Mesothelial cell of epicardium (in vitro differentiated cells): Measurements from ENCODE around the gene XDH. TPM values are rescaled to one million over a fixed set of nuclear protein-coding genes. Genes with fewer than 3 reads are reported as not detected.

Experiments used
- DNase-seq, 2 experiments: peaks; one replicate each; pipeline ENCODE4 v3.0.0; 2021; ENCODE audit warnings: low spot score in 2 of 2; ENCODE audit not compliant: unreplicated experiment in 2 of 2
- H3K27ac Mint-ChIP-seq: 2 replicates; pipeline ENCODE4 v1.8.0; 2021; ENCODE audit warnings: mixed read lengths
- H3K27me3 Mint-ChIP-seq: 2 replicates; pipeline ENCODE4 v1.8.0; 2021; ENCODE audit warnings: low read depth, mixed read lengths
- H3K36me3 Mint-ChIP-seq: 2 replicates; pipeline ENCODE4 v1.8.0; 2021; ENCODE audit warnings: mixed read lengths
- H3K4me1 Mint-ChIP-seq: 2 replicates; pipeline ENCODE4 v1.8.0; 2021; ENCODE audit warnings: mixed read lengths
- H3K4me3 Mint-ChIP-seq: 2 replicates; pipeline ENCODE4 v1.8.0; 2021; ENCODE audit warnings: mild to moderate bottlenecking, moderate library complexity, mixed read lengths
- H3K9me3 Mint-ChIP-seq: 2 replicates; pipeline ENCODE4 v1.8.0; 2021; ENCODE audit warnings: mixed read lengths
- CTCF ChIP-seq: fragments of 200-600 bp; sonication (generic); IDR thresholded peaks from one replicate; pipeline ENCODE4 v1.5.0; 2021; ENCODE audit warnings: antibody characterized with exemption; ENCODE audit not compliant: unreplicated experiment
- total RNA-seq: library from RNA; stranded (reverse); gene quantifications from 3 replicates; pipeline ENCODE4 v1.2.1, GENCODE V29; 2021

XDH gene
- total RNA-seq, 1 donor from 2014 or later = 3.9 TPM

- H3K36me3 Mint-ChIP-seq = no peaks in the 10 kb centered on the region
- DNase-seq = no peak
- H3K27me3 Mint-ChIP-seq = no peaks in the 10 kb centered on the region
- H3K9me3 Mint-ChIP-seq = no peaks in the 10 kb centered on the region
- no peak overlapping the region for H3K27ac Mint-ChIP-seq
- no peak for TF ChIP-seq CTCF
- H3K4me1 Mint-ChIP-seq = no peaks in the 10 kb centered on the region
- no peak overlapping the region for H3K4me3 Mint-ChIP-seq
Measured at GRCh38 chr2:31434911-31435310, 20.4 kb upstream of the XDH start.

- Mint-ChIP-seq H3K9me3 (no peaks in the 10 kb centered on the region), H3K4me1 (no peaks in the 10 kb centered on the region), H3K27me3 (peaks cover 3% of the 10 kb centered on the region)
Measured at GRCh38 chr2:31433541-31433940, 19.0 kb upstream of the XDH start.

DNA sequence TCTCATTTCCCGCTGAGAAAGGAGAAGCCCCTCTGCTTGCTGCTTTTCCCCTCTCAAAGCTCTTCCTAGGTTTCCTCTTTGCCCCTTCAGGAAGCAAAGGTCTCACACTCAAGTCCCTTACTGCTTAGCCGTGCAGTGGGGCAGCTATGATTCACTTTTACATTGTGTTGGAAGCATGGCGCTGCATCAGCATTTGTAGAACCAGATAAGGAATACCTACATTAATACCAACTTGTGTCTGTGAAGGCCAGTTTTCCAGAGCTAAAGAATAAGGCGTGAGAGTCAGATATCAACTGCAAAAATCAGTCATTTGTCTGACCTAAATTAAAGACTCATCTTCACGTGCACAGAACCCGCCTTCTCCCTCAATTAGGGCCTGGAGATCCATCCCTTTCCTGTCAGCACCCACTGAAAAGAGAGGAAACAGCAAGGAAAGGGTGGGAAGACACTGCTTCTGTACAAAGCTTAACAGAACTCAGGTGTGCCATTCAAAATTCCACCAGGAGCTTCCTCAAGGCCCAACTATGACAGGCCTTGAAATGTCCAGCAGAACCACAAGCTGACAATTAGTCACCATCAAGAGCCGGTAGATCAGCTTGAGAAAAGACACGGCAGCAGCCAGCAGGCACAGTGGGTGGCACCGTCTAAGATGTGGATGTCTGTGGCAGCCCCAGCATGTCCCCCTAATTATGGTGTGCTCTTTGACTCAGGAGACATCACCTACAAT, 16.1 kb upstream of the XDH start:
- H3K27me3 Mint-ChIP-seq = peaks cover 3% of the 10 kb centered on the region
- no peaks in the 10 kb centered on the region for H3K36me3 Mint-ChIP-seq
- no peak overlapping the region for H3K4me3 Mint-ChIP-seq
- no peak for TF ChIP-seq CTCF
- no peaks in the 10 kb centered on the region for H3K4me1 Mint-ChIP-seq
- no peak for DNase-seq
- H3K27ac Mint-ChIP-seq = no peak overlapping the region
- no peaks in the 10 kb centered on the region for H3K9me3 Mint-ChIP-seq

More at GRCh38 chr2:31433541-31433940, 19.0 kb upstream of the XDH start:
- no peaks in the 10 kb centered on the region for H3K36me3 Mint-ChIP-seq
- no peak for DNase-seq
- no peak overlapping the region for H3K27ac Mint-ChIP-seq
- no peak overlapping the region for H3K4me3 Mint-ChIP-seq
- TF ChIP-seq CTCF = no peak

- Mint-ChIP-seq H3K36me3 (no peaks in the 10 kb centered on the region), H3K4me3 (no peak overlapping the region), H3K4me1 (no peaks in the 10 kb centered on the region)
Measured at GRCh38 chr2:31429759-31430438, 15.4 kb upstream of the XDH start.

DNA sequence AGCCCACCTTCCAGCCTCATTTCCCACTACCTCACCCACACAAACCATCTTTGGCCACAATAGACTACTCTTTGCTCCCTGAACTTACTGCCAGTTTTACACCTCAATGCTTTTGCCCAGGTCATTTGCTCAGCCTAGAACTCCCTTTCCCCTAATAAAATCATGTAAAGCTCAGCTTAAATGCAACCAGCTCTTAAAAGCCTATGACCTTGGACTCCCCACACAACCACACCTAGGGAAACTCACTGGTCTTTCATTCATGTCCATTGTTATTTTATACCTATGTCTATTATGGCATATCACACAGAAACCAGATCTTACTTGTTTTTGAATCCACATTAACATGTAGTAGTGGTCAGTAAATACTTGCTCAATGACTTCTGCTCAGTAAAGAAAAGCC, 14.5 kb upstream of the XDH start:
- Mint-ChIP-seq H3K9me3 (peaks cover 3% of the 10 kb centered on the region), H3K27ac (no peak overlapping the region), H3K36me3 (no peaks in the 10 kb centered on the region), H3K4me3 (no peak overlapping the region), H3K4me1 (no peaks in the 10 kb centered on the region), H3K27me3 (peaks cover 3% of the 10 kb centered on the region)
- no peak for TF ChIP-seq CTCF
- DNase-seq = no peak

More at GRCh38 chr2:31429759-31430438, 15.4 kb upstream of the XDH start:
- no peak for TF ChIP-seq CTCF
- Mint-ChIP-seq H3K27me3 (peaks cover 3% of the 10 kb centered on the region), H3K27ac (no peak overlapping the region), H3K9me3 (no peaks in the 10 kb centered on the region)
- DNase-seq = no peak
